ENCODE results near the gene ATP5MC2. TPM values are rescaled to one million over a fixed set of nuclear protein-coding genes. Genes with fewer than 3 reads are reported as not detected.
"Not testable (repeated sequence)": the region's sequence is repeated elsewhere in the genome, so short reads cannot be mapped to it uniquely, and the experiment has no call there.

Gene ATP5MC2
- total RNA-seq = 703 and 923 TPM in 2 replicates
- polyA plus RNA-seq = 703 and 802 TPM in 2 replicates

DNA sequence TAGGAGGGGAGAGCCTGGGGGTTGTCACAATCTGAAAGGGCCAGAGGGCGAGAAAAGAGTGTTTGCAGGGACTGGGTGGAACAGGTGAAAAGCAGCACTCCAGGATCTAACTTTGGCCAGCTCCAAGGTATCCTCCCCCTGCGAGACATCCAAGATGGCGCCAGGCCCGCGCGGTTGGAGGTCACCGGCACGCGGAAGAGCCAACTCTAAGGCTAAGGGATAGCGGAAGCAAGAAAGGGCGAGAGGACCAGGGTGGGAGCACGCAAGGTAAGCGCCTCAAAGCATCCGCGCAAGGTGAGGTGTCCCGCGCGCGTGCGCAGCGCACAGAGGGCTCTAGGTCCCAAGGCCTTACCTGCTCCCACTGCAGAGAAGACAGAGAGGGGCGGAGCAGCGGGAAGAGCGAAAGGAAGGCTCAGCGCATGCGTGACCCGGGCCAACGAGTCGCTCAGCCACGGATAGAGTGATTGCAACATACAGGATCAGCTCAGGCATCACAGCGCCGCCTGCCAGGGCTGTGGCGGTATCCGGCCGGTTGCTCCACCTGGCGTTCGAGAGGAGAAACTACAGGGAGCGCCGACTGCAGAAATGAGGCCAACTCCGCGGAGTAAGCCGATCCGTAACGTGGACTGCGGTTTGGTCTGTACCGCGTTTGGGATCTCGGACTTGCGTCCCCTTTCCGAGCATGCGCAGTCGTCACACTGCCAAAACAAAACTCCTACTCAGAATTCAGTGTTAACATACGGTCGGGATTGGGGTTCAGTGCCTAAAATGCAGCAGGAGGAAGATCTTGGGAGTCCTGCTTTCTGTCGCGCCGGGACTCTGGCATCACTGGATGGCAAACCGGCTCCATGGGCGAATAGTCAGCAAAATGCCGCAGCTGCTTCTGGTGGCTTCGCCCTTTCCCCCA is at the start of gene ATP5MC2:
Gene ATP5MC2 (minus strand): TSS at position 383 of the 907 bp plus-strand sequence. CDS start 3,469 bp downstream, outside the sequence.
- Histone ChIP-seq H3K27ac (peak within 1 kb of the TSS; percentile 81), H3K9me3 (ENCODE audit: low read depth) (no peaks in the 10 kb centered on the region), H3K27me3 (no peaks in the 10 kb centered on the region), H3K36me3 (peaks cover 16% of the 10 kb centered on the region), H3K4me3 (peak within 1 kb of the TSS; percentile 48), H3K4me1 (ENCODE audit: low read depth) (peaks cover 3% of the 10 kb centered on the region)
- peak; percentile 99 for DNase-seq (ENCODE audit: low read depth in 1 of 2, low spot score in 1 of 2)
- TF ChIP-seq, protein P1, sequence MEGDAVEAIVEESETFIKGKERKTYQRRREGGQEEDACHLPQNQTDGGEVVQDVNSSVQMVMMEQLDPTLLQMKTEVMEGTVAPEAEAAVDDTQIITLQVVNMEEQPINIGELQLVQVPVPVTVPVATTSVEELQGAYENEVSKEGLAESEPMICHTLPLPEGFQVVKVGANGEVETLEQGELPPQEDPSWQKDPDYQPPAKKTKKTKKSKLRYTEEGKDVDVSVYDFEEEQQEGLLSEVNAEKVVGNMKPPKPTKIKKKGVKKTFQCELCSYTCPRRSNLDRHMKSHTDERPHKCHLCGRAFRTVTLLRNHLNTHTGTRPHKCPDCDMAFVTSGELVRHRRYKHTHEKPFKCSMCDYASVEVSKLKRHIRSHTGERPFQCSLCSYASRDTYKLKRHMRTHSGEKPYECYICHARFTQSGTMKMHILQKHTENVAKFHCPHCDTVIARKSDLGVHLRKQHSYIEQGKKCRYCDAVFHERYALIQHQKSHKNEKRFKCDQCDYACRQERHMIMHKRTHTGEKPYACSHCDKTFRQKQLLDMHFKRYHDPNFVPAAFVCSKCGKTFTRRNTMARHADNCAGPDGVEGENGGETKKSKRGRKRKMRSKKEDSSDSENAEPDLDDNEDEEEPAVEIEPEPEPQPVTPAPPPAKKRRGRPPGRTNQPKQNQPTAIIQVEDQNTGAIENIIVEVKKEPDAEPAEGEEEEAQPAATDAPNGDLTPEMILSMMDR (IDR thresholded peaks at IDR 0.05; ENCODE audit: low read depth, low read length) = peak; percentile 98

DNA sequence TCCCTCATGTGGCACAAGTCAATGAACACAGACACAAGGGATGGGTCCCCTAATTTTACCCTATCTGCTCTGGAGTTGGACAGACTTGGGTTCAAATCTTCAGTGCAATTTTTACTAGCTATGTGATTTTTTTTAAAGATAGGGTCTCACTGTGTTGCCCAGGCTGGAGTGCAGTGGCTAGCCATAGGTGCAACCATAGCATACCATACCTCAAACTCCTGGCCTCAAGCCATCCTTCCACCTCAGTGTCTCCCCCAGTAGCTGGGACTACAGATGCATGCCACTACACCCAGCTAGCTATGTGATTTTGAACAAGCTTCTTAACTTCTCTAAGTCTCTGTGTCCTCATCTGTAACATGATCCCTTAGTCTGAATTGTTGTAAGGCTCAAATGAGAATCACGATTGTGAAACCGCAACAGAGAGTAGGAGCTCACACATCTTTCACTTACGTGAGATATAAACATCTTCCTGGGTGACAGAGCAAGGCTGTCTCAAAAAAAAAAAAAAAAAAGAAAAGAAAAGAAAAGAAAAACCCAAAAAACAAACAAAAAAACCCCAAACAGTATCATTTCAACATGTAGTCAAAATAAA is 46.7 kb upstream of the ATP5MC2 start:
- peaks cover 19% of the 10 kb centered on the region for H3K36me3 ChIP-seq

DNA sequence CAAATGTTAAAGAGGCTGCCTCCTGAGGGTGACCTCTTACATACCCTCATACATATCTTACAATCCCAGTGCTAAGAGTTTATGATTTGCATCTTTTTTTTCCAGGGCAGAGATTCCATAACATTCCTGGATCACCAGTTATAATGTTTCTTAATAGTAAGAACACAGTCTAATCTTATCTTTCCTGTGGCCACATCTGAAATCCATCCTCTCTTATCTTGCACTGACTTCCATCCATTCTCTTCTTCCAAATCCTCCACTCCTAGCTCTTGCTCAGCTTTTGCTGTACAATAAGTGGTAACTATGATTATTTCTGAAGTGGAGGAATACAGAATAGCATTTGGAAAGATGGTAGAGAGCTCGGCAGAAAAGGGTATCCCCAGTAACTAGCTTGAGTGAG is 45.1 kb upstream of the ATP5MC2 start:
- no peak overlapping the region for H3K4me3 ChIP-seq
- H3K27me3 ChIP-seq = no peaks in the 10 kb centered on the region
- no peak for DNase-seq (ENCODE audit: low read depth in 1 of 2, low spot score in 1 of 2)
- H3K4me1 ChIP-seq (ENCODE audit: low read depth) = peaks cover 10% of the 10 kb centered on the region
- H3K27ac ChIP-seq = no peak overlapping the region
- no peaks in the 10 kb centered on the region for H3K9me3 ChIP-seq (ENCODE audit: low read depth)
- H3K36me3 ChIP-seq = peaks cover 23% of the 10 kb centered on the region
- TF ChIP-seq, protein P1 (IDR thresholded peaks at IDR 0.05; ENCODE audit: low read depth, low read length) = no peak

More for the DNA sequence above, 46.7 kb upstream of the ATP5MC2 start:
- DNase-seq (ENCODE audit: low read depth in 1 of 2, low spot score in 1 of 2) = no peak
- Histone ChIP-seq H3K27ac (no peak overlapping the region), H3K4me1 (ENCODE audit: low read depth) (peaks cover 12% of the 10 kb centered on the region), H3K27me3 (no peaks in the 10 kb centered on the region), H3K9me3 (ENCODE audit: low read depth) (no peaks in the 10 kb centered on the region), H3K4me3 (no peak overlapping the region)
- TF ChIP-seq, protein P1 (IDR thresholded peaks at IDR 0.05; ENCODE audit: low read depth, low read length) = no peak

DNA sequence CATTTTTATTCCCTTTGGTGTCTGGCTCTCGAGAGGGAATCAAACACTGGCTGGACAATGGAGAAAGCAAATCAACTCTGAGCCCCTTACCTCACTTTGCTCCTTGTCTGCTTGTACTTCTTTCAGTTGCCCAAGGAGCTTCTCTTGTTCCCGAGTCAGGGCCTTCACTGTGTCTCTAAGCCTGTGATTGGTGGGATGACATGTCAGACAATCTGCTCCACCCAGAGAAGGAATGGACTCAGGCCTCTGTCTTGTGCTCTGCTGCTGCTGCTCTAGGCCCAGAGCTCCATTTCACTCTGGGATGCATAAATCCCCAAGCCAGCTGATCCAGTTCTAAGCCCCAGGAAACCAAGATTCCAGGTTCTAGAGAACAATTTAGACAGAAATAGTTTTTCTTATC is 43.8 kb upstream of the ATP5MC2 start:
- peaks cover 28% of the 10 kb centered on the region for H3K36me3 ChIP-seq
- TF ChIP-seq, protein P1 (IDR thresholded peaks at IDR 0.05; ENCODE audit: low read depth, low read length) = no peak
- no peak overlapping the region for H3K4me3 ChIP-seq
- no peak for DNase-seq (ENCODE audit: low read depth in 1 of 2, low spot score in 1 of 2)
- no peaks in the 10 kb centered on the region for H3K27me3 ChIP-seq
- peaks cover 9% of the 10 kb centered on the region for H3K4me1 ChIP-seq (ENCODE audit: low read depth)
- H3K27ac ChIP-seq = no peak overlapping the region
- H3K9me3 ChIP-seq (ENCODE audit: low read depth) = no peaks in the 10 kb centered on the region

DNA sequence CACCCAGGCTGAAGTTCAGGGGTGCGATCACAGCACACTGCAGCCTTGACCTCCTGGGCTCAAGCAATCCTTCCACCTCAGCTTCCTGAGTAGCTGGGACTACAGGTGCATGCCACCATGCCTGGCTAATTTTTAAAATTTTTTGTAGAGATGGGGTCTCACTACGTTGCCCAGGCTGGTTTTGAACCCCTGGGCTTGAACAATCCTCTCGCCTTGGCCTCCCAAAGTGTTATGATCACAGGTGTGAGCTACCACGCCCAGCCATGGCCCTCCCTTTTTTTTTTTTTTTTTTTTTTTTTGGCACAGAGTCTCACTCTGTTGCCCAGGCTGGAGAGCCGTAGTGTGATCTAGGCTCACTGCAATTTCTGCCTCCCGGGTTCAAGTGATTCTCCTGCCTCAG is 42.7 kb upstream of the ATP5MC2 start:
- H3K27me3 ChIP-seq; H3K27ac ChIP-seq; H3K4me3 ChIP-seq; DNase-seq (ENCODE audit: low read depth in 1 of 2, low spot score in 1 of 2); H3K9me3 ChIP-seq (ENCODE audit: low read depth); H3K4me1 ChIP-seq (ENCODE audit: low read depth): not testable (repeated sequence)
- peaks cover 28% of the 10 kb centered on the region for H3K36me3 ChIP-seq

DNA sequence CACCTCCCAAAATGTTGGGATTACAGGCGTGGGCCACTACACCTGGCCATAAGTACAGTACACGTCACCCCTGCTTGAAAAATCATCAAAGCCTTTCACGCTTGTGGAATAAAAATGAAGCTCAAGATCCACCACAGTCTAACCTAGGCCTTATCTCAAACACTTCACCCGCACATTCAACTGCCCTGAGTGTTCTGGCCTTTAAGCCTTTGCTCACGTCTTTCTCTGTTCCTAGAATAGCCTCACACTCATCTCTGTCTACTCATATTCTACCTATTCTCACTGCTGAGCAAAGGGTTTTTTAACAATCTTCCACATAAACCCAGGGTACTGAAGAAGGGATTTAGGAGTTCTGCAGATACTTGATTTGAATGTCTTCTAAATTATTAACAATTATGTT is 41.4 kb upstream of the ATP5MC2 start:
- TF ChIP-seq, protein P1 (IDR thresholded peaks at IDR 0.05; ENCODE audit: low read depth, low read length) = no peak
- Histone ChIP-seq H3K36me3 (peaks cover 29% of the 10 kb centered on the region), H3K27me3 (no peaks in the 10 kb centered on the region), H3K9me3 (ENCODE audit: low read depth) (no peaks in the 10 kb centered on the region), H3K27ac (peak overlapping the region; percentile 49), H3K4me3 (no peak overlapping the region), H3K4me1 (ENCODE audit: low read depth) (peaks cover 9% of the 10 kb centered on the region)
- peak in 1 of 2 donors; percentile 65 for DNase-seq (ENCODE audit: low read depth in 1 of 2, low spot score in 1 of 2)

All from cardiac muscle cell (in vitro differentiated cells and primary cell).